BE2C (cell line): Measurements from ENCODE around the gene ASIC2.

Source experiments
- DNase-seq: peaks from one replicate; pipeline ENCODE4 v3.0.0-alpha.2; 2020
- H3K27me3 ChIP-seq: fragments of 250-450 bp; sonication (Bioruptor Pico); 2 replicates; pipeline ENCODE4 v1.5.1; 2020; ENCODE audit warnings: mild to moderate bottlenecking
- H3K36me3 ChIP-seq: fragments of 250-450 bp; sonication (Bioruptor Pico); 2 replicates; pipeline ENCODE4 v1.5.1; 2020; ENCODE audit warnings: mild to moderate bottlenecking
- H3K4me1 ChIP-seq: fragments of 250-450 bp; sonication (Bioruptor Pico); 2 replicates; pipeline ENCODE4 v1.5.1; 2020
- H3K4me3 ChIP-seq: 2 replicates; pipeline ENCODE4 v1.5.1; 2011; ENCODE audit warnings: low read depth, low read length
- H3K9me3 ChIP-seq: fragments of 250-450 bp; sonication (Bioruptor Pico); 2 replicates; pipeline ENCODE4 v1.5.1; 2020
- CTCF ChIP-seq: IDR thresholded peaks from 2 replicates; pipeline ENCODE4 v1.5.1; 2012; ENCODE audit warnings: mild to moderate bottlenecking, low read depth, low read length

Gene ASIC2

GRCh38 chr17:33200587-33200986 lies 92.5 kb downstream of the ASIC2 start:
- Histone ChIP-seq H3K4me3 (no peak overlapping the region), H3K4me1 (no peaks in the 10 kb centered on the region), H3K36me3 (no peaks in the 10 kb centered on the region), H3K9me3 (no peaks in the 10 kb centered on the region), H3K27me3 (no peaks in the 10 kb centered on the region)
- TF ChIP-seq CTCF, result peak; percentile 14; the same call in 1 of the 2 replicates
- DNase-seq, result no peak

- no peaks in the 10 kb centered on the region for H3K36me3 ChIP-seq
- no peak for DNase-seq
- no peak overlapping the region for H3K4me3 ChIP-seq
- no peaks in the 10 kb centered on the region for H3K4me1 ChIP-seq
- H3K9me3 ChIP-seq, result no peaks in the 10 kb centered on the region
- no peaks in the 10 kb centered on the region for H3K27me3 ChIP-seq
- TF ChIP-seq CTCF, result no peak
Observed at GRCh38 chr17:33199571-33200510, 93.3 kb downstream of the ASIC2 start.

- Histone ChIP-seq H3K4me3 (no peak overlapping the region), H3K4me1 (no peaks in the 10 kb centered on the region), H3K36me3 (no peaks in the 10 kb centered on the region), H3K27me3 (peaks cover 3% of the 10 kb centered on the region; the same call in 1 of the 2 replicates), H3K9me3 (no peaks in the 10 kb centered on the region)
- no peak for TF ChIP-seq CTCF
- no peak for DNase-seq
Observed at GRCh38 chr17:33198954-33199353, 94.1 kb downstream of the ASIC2 start.

- no peak for TF ChIP-seq CTCF
- Histone ChIP-seq H3K27me3 (peaks cover 6% of the 10 kb centered on the region; the same call in 1 of the 2 replicates), H3K36me3 (no peaks in the 10 kb centered on the region), H3K4me3 (no peak overlapping the region), H3K4me1 (no peaks in the 10 kb centered on the region), H3K9me3 (no peaks in the 10 kb centered on the region)
- no peak for DNase-seq
Observed at GRCh38 chr17:33197342-33197741, 95.8 kb downstream of the ASIC2 start.

GRCh38 chr17:33196883-33197282 lies 96.2 kb downstream of the ASIC2 start:
- Histone ChIP-seq H3K27me3 (peaks cover 6% of the 10 kb centered on the region), H3K4me3 (no peak overlapping the region), H3K4me1 (no peaks in the 10 kb centered on the region), H3K36me3 (no peaks in the 10 kb centered on the region), H3K9me3 (no peaks in the 10 kb centered on the region)
- no peak for DNase-seq
- no peak for TF ChIP-seq CTCF
